OCI-LY7 (cell line): ENCODE results near the gene MCF2L2.

Experiments
- EZH2phosphoT487 ChIP-seq: fragments of 200-600 bp; sonication (generic); IDR thresholded peaks from 2 replicates; pipeline ENCODE4 v1.6.1; 2018; ENCODE audit warnings: low read depth, borderline replicate concordance, mild to moderate bottlenecking, mixed run types, antibody characterized with exemption, low read length, moderate library complexity, mixed read lengths
- TF ChIP-seq, protein P1 (sequence below): fragments of 200-600 bp; sonication (generic); conservative IDR thresholded peaks from 2 replicates; pipeline ENCODE4 v1.5.1; 2014; ENCODE audit warnings: mild to moderate bottlenecking, antibody characterized with exemption, low read length, moderate library complexity, mixed read lengths

DNA sequence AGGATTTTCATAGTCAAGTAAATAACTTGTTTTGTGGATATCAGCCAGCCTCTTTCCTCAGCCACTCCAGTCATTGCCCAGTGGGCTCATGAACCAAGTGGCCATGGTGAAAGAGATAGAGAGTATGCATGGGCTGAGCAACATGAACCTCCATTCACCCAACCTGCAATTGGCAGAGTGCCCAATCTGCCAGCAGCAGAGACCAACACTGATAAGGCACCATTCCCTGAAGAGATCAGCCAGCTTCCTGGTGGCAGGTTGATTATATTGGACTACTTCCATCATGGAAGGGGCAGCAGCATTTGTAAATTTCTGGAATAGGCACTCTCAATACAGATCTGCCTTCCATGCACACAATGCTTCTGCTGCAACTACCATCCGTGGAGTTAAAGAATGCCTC, 10.3 kb upstream of the MCF2L2 start:
- TF ChIP-seq, protein P1, sequence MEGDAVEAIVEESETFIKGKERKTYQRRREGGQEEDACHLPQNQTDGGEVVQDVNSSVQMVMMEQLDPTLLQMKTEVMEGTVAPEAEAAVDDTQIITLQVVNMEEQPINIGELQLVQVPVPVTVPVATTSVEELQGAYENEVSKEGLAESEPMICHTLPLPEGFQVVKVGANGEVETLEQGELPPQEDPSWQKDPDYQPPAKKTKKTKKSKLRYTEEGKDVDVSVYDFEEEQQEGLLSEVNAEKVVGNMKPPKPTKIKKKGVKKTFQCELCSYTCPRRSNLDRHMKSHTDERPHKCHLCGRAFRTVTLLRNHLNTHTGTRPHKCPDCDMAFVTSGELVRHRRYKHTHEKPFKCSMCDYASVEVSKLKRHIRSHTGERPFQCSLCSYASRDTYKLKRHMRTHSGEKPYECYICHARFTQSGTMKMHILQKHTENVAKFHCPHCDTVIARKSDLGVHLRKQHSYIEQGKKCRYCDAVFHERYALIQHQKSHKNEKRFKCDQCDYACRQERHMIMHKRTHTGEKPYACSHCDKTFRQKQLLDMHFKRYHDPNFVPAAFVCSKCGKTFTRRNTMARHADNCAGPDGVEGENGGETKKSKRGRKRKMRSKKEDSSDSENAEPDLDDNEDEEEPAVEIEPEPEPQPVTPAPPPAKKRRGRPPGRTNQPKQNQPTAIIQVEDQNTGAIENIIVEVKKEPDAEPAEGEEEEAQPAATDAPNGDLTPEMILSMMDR, result no peak
- TF ChIP-seq EZH2phosphoT487, result no peak
